HG02938 (cell line): ENCODE data around the gene RNF144A.

Experiments
- ATAC-seq: cut with Tn5 transposase; IDR thresholded peaks from one replicate; pipeline ENCODE4 v1.9.1; 2021; ENCODE audit warnings: mild to moderate bottlenecking, moderate library complexity; ENCODE audit not compliant: unreplicated experiment

The RNF144A gene

GRCh38 chr2:6945821-6946220 lies 28.6 kb downstream of the RNF144A start:
- ATAC-seq: no peak

DNA sequence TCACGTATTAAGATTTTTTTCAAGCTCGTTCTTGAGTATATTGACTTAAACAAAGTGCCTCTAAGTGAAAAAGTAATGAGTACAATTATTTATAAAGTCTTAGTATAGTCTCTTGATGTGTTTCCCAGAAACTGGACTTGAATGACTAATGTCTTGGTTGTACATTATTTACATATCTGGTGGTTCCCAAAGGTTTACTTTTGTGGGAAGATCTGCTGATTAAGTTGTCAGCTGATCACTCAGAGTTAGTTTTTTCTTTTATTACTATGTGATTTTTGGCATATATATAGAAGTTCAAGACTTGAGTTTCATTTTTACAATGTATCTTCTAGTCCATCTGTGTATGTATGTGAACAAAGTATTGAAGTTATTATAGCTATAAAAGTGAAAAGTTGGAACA lies 29.5 kb downstream of the RNF144A start:
- no peak for ATAC-seq

GRCh38 chr2:6947929-6948676 lies 30.9 kb downstream of the RNF144A start:
- ATAC-seq: no peak

- ATAC-seq: no peak
These were observed 31.6 kb downstream of the RNF144A start for GRCh38 chr2:6948677-6949351.

DNA sequence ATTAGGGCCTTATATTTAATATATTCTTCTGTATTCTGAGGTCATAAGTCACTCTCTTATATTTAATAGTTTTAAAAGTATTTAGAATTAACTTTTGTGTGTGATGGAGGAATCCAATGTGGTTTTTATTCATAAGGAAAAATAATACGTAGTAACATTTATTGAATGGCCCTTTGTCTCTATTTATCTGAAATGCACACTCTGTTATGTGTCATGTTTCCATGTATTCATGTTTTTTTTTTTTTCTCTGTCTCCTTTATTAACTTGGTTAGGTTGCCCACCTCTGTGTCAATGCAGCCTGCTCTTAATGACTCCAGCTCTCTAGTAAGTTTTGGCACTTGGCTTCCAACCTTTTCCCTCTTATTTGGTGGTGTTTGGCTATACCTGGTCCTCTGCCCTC lies 33.8 kb downstream of the RNF144A start:
- no peak for ATAC-seq

- ATAC-seq: no peak
These were observed 34.9 kb downstream of the RNF144A start for GRCh38 chr2:6952101-6952500.

DNA sequence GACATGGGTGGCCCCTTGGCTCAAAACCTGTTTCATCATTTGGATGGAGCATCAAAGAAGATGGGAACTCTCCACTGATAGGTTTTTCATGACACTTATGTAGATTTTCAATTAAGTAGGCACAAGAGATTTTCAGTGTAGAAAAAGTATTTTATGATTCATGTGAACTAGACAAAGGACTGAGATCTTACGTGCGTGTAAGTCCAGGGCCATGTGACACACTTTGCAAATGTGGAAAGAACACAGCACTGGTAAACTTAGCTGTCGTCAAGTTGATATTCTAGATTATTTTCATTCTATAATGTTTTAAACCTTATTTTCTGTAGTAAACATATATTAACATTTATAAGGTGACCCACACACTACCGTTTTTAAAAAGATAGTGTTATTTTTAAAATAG lies 37.4 kb downstream of the RNF144A start:
- no peak for ATAC-seq

DNA sequence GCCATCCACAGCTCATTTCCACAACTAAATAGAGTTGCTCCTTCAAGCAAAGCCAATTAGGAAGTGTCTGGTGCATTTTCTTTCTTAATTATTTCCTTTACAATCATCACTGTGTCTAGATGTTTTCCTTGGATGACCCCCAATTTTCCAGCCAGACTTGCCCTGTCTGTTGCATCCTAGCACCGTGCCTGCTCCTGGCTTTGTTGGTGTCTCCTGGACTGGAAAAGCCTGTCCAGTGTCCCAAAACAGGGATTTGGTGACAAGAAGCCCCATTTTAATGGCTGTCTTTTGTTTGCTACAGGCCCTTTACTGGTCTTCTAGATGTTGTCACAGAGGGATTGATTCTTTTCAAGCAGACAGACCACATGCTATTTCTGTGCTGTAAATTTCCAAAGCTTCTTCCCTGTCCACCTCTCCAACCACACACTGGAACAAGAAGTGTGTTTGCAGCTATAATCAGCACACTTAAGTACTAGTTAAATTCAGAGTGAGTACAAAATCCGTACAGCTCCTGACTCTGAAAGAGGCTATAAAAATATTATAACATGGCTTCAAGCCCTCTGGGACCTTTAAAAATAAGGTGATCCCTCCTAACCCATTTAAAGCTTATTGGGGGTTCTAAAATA lies 38.4 kb downstream of the RNF144A start:
- no peak for ATAC-seq

DNA sequence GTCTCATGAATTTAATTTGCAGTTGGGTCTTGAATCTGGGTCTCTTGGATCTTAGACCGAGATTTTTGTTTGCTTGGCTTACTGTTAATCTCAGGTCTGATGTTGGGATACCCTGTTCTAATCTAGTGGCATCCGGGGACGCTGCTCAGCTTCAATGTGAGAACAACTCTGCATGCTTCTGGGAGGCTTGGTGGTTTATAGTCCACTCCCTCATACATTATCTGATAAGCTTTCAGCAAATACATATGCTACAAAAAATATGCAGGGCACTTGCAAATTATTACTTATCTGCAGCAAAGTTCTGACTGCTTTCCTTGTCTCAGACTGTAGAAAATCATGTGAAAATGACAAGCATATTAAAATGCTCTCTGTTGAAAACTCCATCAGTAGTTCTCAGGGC lies 39.4 kb downstream of the RNF144A start:
- no peak for ATAC-seq

- no peak for ATAC-seq
These were observed 40.0 kb downstream of the RNF144A start for GRCh38 chr2:6957031-6957714.

- ATAC-seq: no peak
These were observed 40.9 kb downstream of the RNF144A start for GRCh38 chr2:6957910-6958615.

- ATAC-seq: no peak
These were observed 41.5 kb downstream of the RNF144A start for GRCh38 chr2:6958616-6959235.

DNA sequence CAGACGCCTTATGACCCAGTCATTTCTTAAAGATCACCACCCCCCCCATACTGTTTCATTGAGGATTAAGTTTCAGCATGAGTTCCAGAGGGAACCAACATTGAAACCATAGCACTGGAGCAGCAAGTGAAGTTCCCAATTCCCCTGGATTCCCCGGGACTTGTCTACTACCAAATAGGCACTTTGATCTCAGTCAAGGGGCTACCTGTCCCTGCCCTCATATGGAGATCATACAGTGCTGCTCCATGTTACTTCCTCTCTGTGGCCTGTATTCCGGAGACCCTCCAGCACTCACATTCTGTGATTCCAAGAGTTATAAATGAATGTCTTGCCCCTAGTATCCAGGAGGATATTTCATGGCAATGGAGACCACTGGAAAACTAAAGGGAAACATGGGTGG lies 42.5 kb downstream of the RNF144A start:
- no peak for ATAC-seq

DNA sequence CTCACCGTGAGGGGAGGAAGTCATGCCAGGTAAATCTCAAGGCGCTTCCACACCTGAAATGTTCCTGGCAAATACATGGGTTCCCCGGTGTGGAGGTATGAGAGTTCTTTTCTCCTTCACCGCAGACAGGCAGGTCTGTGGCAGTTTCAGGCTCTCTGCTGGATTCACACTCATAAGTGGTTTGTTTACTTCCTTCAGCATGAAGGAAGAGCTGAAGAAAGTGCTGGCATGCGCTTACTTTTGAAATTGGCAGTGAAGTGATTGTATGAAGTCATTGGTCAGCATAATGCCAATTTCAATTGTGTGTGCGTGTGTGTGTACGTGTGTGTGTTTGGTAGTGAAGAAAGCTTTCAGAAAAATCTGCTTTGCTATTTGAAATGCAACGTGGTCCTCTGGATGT lies 43.4 kb downstream of the RNF144A start:
- no peak for ATAC-seq

DNA sequence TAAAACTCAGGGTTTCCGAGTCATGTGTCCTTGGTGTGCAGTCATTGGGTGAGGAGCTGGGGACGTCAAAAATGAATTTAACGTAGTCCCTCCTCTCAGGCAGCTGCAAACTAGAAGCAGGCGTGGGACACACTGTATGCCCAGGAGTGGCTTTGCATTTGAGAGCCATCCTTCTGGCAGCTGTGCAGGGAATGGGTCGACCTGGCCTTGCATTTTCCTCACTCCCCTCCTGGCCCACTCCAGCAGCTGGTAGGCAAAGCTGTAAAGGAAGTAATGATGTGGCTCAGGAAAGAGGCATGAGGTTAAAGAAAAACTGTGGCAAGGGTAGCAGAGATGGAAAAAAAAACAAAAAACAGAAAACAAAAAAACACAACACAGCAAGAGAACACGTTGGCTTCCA lies 46.5 kb downstream of the RNF144A start:
- no peak for ATAC-seq

DNA sequence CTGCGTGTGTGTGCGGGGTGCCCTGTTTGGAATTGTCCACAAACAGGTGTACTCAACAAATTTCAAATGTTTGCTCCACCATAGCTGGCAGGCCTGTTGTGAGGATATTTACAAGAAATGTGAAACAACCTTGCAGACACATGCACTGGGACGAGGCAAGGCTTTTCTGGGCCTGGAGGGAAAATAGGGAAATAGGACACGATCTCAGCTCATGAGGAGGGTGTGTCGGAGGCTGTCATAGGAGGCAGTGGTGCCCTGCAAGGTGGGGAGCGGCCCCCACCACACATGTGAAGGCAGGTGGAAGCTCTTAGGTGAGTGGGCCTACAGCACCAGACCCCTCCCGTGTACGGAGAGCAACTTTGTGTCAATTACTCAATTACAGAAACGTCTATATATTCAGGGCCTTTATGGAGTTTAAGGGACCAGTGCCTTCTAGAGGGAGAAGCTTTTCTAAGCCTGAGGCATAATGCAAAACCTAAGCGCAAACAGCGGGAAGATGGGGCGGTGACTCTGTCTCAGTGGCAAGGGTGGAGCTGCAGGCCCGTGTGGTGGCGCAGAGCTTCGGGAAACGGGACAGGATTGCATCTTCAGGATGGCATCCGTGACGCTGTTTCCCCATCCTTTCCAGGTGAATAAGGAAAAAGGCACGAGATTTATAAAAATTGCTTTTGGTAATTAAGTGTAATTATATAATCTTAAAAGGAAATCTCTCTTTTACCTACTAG lies 48.0 kb downstream of the RNF144A start:
- ATAC-seq: no peak

DNA sequence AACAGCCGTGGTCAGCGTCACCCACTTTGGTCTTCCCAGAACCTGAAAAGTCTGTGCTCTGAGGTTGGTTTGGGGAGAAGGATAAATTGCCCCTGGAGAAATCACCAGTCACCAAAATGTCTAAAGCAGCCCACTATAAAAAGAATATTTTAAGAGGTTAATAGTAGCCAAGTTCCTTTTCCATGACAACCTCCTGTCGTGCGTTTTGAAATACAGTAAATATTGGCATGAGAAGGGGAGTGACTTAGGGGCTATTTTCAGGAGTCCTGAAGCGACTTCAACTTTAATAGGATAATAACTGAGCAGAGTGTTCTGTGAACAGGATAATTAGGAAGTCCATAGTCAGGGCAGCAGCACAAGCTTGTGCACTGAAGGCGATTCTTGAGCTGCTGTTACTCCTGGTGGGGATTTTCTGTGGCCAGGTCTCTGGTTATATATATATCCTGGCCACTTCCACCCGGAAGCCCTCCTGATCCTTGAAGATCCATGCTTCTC lies 49.3 kb downstream of the RNF144A start:
- ATAC-seq: no peak

- no peak for ATAC-seq
These were observed 50.1 kb downstream of the RNF144A start for GRCh38 chr2:6967301-6967700.

DNA sequence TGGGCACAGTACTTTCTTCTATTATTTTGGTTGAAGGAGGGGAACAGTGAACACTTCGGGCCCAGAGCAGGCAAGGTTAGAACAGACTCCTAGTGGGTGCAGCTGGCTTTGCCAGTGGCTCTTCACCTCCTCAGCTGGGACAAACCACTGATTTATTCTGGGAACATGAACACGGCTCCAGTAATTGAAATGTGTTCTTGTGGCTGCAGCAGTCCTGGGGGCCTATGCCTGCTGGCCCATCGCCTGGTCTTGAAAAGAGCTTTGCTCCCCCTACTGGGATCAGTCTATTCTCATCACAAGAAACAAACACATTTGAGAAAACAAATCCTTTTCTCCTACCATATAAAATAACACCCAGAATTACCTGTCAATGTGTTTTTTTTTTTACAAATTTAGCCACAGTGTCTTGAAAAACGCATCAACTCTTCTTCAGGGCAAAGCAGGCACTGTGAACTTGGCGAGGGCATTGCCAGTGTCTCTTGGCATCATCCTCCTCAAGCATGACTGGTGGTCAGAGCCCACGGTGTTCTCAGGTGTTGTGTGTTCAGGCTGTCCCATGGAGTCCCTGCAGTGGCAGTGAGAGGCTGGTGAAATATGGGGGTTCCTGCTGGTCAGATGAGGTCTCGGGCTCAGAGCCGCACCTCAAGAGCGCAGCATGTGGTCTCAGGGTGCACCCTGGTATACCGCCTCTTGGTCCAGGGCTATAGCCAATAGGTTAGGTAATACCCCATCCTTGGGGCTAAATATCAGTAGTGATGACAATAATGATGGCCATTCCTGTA lies 51.3 kb downstream of the RNF144A start:
- ATAC-seq: no peak
